GM18526 (cell line): ENCODE data around the gene FAF2.

ENCODE experiments used
- POLR2A ChIP-seq: IDR thresholded peaks from 3 replicates; pipeline ENCODE4 v1.6.1; 2011; ENCODE audit not compliant: insufficient read length; ENCODE audit errors: extremely low read depth

Gene FAF2

DNA sequence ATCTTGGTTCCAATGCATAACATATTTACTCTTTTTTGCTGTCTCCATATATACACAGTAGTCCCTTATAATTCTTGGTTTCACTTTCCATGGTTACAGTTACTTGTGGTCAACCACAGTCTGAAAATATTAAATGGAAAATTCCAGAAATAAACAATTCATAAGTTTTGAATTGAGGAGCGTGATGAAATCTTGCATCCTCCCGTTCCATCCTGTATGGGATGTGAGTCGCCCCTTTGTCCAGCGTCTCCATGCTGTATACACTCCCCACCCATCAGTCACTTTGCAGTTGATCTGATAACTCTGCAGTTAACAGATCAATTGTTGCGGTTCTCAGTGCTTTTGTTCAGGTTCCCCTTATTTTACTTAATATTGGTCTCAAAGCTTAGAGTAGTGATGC, 11.5 kb upstream of the FAF2 start:
- no peak for TF ChIP-seq POLR2A

DNA sequence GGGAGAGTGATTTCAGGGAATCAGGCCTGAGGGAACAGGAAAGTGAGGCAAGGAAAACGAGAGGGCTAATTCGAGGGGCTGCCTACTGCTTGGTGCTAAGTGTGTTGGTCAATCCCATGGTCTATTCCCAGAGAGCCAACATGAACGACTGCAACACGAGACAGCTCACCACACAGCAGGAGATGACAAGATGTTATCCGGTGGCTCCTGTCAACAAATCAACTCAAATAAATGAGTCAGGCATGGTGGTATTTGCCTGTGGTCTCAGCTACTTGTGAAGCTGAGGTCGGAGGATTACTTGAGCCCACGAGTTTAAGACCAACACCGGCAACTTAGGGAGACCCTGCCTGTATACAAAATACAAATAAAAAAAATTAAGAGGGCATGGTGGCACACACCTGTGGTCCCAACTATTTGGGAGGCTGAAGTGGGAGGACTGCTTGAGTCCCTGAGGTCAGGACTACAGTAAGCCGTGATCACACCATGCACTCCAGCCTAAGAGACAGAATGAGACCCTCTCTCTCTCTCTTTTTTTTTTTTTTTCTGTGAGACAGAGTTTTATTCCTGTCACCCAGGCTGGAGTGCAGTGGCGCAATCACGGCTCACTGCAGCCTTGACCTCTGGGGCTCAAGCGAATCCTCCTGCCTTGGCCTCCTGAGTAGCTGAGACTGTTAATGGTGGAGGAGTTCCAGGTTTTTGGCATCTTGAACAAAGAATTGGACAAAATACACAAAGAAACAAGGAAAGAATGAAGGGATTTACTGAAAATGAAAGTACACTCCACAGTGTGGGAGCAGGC, 9.0 kb upstream of the FAF2 start:
- TF ChIP-seq POLR2A: no peak

DNA sequence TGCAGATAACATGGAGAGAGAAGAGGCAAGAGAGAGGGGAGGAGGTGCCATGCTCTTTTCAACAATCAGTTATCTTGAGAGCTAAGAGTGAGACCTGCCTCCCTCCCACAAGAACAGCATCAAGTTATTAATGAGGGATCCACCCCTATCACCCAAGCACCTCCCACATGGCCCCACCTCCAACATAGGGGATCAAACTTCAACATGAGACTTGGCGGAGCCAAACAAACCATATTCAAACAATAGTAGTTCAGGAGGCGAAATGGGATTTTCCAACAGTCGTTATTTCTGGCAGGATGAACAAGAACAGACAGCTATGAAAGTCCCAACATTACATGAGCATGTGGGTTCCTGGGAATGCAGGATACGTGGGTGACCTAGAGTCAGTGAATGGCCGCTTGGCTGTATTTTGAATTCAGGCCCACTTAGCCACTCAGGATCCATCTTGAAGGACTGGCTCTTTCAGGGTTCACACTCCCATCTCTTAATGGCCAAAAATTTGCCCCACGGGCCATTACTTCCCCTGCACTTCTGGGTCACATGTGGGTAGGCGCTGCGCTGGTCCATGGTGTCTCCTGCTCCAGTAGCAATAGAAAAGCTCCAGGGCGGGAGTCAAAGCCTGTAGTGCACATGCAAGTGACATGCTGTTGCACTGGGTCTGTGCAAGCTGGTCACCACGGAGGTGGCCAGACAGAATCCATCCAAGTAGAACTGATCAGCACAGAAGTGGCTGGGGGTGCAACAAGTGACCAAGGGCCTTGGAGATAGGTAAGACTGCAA, 7.1 kb upstream of the FAF2 start:
- TF ChIP-seq POLR2A: no peak

DNA sequence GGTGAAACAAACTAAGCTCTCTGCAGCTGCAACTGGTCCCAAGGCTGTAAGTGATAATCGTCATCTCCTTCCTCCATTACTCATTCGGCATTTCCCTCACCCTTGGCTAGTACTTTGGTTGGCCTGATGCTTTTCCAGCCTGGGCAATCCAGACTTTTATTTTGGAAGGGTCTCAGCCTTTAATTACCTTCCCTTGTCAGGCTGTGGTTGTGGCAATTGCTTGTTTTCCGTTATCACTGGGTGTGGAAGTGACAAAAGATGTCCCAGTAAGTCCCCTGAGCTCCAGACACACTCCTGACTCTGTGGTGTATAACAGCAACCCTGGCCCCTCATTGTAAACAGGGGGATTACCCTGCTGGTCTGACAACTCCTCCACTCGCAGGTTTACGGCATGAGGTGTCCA, 6.3 kb upstream of the FAF2 start:
- no peak for TF ChIP-seq POLR2A

DNA sequence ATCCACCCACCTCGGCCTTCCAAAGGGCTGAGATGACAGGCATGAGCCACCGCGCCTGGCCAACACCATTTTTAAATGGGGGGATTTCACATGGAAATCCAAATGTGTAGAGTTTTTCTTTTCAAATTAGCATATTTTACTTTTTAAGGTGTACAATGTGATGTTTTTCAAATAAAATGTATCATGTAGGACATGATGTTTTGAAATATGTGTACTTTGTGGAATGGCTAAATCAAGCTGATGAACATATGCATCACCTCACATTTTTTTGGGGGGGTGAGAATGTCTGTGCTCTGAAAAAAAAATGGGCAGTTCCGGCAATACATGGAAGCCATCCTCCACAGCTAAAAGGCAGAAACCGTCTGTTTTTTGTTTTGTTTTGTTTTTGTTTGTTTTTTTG, 3.4 kb upstream of the FAF2 start:
- TF ChIP-seq POLR2A: no peak

DNA sequence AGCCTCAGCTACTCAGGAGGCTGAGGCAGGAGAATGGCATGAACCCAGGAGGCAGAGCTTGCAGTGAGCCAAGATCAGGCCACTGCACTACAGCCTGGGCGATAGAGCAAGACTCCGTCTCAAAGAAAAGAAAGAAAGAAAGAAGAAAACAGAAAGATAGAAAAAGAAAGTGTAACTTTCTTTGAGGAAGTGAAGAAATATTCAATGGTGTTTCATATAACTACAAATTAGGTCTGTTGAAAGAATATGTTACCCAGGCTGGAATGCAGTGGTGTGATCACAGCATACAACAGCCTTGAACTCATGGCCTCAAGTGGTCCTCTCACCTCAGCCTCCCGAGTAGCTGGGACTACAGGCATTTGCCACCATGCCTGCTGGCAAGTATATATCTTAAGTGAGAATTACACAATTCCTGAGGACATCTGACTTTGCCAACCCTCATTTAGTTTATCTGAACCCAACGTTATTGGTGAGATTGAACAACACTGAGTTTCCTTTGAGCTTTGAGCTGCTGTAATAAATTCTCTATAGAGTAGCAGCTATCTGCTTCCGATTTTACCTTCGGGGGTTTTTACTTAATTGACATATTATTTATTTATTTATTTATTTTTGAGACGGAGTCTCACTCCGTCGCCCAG, 2.0 kb upstream of the FAF2 start:
- no peak for TF ChIP-seq POLR2A

DNA sequence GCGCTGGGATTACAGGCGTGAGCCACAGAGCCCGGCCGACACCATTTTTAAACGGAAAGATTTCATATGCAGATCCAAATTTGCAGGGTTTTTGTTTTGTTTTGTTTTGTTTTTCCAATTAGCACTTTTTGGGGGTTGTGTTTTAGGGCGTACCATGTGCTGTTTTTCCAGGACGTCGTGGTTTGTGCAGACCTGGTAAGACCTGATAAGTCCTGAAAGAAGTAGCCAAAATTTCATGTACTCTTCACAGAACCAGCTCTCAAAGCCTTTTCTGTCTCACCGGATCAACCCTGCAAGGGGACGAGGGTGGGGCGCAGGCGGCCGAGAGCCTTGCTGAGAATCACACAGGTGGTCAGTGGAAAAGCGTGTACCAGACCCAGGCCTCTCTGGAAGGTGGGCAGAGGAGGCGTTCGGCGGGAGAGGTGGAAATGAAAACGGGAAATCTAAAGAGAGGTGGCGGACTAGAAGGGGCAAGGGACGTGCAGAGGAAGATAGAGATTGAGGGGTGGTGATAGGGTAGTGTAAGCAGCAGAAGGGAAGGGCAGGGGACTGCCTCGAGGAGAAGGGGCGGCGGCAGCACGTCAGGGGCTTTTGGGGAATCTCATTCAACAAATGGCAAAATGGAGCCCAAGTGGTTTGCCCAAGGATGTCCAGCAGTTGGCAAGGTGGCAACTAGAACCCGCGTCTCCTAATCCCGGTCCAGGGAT, 1.1 kb upstream of the FAF2 start:
- no peak for TF ChIP-seq POLR2A

DNA sequence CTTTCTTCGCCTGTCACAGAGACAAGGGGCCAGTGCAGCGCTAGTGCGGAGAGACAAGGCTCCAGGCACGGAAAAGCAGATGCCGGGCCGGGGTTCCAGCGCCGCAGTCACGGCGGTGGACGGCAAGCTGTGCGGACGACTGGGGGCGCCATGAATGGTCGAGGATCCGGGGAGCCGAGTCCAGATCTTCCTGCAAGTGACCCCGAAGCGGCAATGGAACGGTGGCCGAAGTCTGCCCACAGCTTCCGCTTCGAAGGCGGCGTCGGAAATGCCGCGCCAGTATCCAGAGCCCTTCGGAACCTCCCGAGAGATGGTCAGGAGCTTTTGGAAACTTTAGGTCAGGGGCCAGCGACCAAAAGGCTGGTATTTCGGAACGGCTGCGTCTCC, 601 bp upstream of the FAF2 start:
- TF ChIP-seq POLR2A: no peak

DNA sequence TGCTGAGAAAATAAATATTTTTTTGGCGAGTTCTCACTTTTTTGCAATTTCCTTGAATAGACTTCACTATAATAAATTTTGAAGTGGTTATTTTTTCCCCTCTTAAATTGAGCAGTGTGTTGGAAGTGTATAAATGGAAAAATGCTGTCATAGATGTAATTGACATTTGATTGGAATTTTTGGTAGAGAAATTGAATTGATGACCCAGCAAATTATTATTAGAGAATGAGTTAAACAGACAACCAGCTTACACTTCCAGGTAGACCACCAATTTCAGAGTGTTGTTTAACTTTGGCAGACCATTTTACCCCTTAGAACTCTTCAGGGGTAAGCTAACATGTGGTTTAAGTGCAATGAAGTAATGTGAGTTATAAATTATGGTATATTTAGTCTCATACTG, 1.9 kb downstream of the FAF2 start:
- TF ChIP-seq POLR2A: no peak

DNA sequence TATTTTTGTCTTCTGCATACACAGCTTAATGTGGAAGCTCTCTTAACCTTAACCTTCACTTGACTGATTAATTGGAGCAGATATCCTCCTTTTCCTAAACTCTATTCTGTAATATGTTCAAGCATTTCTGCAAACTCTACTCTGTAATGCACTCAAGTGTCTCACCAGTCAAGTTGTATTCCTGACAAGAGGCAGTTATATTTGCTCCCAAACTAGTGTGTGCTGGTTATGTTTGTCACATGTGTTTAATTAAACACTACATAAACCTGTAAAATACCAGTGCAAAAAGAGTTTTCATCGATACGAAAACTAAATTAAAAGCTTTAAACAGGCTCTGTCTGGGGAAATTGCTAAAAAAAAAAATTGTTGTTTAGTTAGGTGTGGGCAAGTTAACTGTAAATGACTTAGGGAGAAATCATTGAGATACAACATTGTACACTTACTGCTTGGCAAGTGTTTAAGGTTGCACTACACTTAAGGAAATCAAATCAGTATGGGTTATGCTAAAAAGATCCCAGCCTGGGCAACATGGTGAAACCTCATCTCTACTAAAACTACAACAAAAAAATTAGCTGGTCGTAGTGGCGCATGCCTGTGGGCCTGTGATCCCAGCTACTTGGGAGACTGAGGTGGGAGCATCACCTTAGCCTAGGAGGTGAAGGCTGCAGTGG, 6.7 kb downstream of the FAF2 start:
- TF ChIP-seq POLR2A: no peak

DNA sequence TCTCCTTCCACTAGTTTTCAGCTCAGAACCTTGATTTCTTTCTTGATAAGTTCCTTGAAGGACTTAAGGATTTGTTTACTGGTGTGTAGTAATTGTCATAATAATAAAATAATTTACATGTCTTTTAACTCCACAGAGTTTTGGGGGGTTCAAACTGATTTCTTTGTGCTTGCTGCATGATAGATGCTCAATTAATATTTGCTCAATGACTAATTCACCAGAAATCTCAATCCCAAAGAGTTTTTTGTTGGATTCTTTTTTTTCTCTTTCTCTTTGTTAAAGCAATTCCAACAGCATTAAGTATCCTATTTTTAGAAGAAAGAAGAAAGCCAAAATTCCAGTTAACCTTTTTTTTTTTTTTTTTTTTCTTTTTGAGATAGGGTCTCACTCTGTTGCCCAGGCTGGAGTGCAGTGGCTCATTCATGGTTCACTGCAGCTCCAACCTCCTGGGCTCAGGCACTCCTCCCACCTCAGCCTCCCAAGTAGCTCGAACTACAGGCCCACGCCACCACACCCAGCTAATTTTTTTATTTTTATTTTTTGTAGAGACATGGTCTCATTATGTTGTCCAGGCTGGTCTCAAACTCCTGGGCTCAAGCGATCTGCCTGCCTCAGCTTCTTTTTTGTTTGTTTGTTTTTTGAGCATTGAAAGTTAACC, 10.8 kb downstream of the FAF2 start:
- TF ChIP-seq POLR2A: no peak

DNA sequence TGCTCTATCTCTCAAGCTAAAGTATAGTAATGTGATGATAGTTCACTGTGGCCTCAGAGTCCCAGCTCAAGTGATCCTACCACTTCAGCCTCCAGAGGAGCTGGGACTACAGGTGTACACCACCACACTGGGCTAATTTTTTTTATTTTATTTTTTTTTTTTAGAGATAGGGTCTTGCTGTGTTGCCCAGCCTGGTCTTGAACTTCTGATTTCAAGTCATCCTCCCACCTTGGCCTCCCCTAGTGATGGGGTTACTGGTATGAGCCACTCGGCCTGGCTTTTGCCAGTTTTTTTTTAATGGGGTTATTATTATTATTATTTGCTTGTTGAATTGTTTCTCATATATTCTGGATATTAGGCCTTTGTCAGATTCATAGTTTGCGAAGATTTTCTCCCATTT, 13.2 kb downstream of the FAF2 start:
- TF ChIP-seq POLR2A: no peak

DNA sequence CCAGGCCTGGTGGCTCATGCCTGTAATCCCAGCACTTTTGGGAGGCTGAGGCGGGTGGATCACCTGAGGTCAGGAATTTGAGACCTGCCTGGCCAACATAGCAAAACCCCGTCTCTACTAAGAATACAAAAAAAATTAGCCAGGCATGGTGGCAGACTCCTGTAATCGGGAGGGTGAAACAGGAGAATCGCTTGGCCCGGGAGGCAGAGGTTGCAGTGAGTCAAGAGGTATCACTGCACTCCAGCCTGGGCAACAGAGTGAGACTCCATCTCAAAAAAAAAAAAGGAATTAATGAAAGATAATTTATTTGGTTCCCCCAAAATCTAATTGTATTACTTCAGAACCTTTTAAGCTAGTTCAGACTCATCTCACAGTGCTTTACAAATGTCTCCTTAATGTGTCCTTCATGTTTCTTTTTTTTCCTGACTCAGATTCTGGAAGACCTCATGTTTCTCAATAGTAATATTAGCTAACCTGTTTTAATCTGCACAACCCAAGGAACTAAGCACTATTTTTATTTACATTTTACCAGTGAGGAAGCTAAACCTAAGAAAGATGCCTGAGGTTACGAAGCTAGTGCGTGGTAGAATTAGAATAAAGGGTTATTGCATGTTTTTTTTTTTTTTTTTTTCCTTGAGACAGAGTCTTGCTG, 15.1 kb downstream of the FAF2 start:
- TF ChIP-seq POLR2A: no peak

DNA sequence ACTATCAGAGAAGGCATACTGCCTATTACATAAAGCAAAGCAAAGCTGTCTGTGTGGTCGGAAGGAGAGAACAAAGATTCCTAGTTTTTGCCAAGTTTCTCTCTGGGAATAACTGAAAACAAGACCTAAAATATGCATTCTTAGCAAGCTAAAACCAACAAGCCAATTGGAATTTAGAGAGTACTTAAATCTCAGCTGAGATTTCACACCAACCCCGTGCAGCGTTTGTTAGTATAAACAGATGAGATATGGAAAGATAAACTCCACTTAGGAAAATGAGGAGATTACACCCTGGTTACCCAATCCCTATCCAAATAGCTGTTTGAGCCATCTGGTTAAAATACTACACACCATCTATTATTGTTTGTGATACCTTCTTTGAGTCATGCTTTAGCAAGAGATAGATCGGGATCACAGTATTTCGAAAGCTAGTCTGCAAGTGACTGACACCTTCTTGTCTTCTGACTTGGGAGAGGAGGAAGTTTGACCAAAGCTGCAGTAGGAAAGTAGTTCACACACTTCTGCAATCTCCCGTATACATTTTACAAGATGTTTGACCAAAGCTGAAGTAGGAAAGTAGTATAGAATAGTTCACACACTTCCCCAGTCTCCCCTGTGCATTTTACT, 18.2 kb downstream of the FAF2 start:
- no peak for TF ChIP-seq POLR2A

DNA sequence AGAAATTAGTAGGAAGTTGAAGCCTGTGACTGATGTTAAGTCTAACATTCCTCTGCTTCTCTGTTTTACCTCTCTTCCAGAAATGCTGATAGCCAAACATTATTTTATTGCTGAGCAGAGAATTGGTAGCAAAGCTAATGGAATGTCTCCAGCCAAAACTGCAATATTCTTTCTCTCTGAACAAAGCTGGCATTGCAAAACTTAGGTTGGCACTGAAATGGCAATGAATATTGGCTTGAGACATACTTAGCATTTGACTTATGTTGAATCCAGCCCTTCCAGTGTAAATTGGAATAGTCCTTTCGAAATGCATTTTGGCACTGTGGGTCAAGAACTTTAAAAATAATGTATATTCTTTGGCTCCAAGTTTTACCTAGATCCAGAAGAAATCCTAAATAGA, 21.1 kb downstream of the FAF2 start:
- no peak for TF ChIP-seq POLR2A
